Measurements from ENCODE around the gene ZNF48. TPM values are rescaled to one million over a fixed set of nuclear protein-coding genes. Genes with fewer than 3 reads are reported as not detected.

ZNF48 gene
- total and polyA plus RNA-seq, 10 donors = 2.7 to 10.4 (median 8.4) TPM

DNA sequence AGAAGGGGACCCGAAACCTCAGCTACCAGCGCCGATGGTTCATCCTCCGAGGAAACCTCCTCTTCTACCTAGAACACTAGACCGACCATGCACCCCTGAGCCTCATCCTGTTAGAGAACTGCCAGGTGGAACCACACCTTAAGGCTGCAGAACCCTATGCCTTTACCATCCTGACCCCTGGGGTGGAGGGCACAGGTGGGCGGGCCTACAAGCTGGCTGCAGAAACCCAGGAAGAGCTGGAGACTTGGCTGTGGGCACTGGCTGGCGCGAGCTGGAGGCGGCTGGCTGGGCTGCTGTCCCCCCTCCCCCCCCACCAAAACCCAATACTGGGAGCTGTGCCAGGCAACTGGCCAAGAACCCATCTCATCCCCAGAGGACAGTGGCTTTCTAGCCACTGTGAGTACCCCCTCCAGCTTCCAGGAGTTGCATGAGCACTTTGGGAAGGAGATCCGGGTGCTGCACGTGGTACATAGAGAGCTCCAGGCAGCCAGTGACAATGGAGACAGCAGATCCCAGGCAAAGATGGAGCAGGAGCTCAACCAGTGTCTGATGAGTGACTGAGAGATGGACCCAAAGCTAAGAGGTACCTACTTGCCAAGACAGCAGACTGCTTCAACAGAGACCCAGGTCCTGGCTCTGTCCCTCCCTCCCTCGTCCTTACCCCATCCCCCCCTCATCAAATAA is 38.7 kb upstream of the ZNF48 start:
- peak in 1 of 3 donors; percentile 6 for TF ChIP-seq POLR2AphosphoS5 (IDR thresholded peaks at IDR 0.05)
- TF ChIP-seq POLR2A (IDR thresholded peaks at IDR 0.05) = no peak
- H3K27ac ChIP-seq = peak overlapping the region; percentile 85 to 98 (median 94)
- H3K4me1 ChIP-seq = peaks cover 19 to 62% (median 45%) of the 10 kb centered on the region in 6 donors
- H3K36me3 ChIP-seq = peaks cover 0 to 77% (median 63%) of the 10 kb centered on the region in 6 donors
- H3K27me3 ChIP-seq (replicated peaks in 1 of 7) = no peaks in the 10 kb centered on the region
- peak; percentile 79 for DNase-seq
- H3K9me3 ChIP-seq = no peaks in the 10 kb centered on the region
- intact Hi-C loops (cut with DNase I; ENCODE audit: low total_unique reads) = no loop called here
- 74 to 88% (median 77%) methylated on average over 11 to 12 of the region's 12 CpGs for WGBS, 5 donors
- H3K4me3 ChIP-seq = peak overlapping the region in 4 of 8 donors; percentile 85 to 98 (median 89)

DNA sequence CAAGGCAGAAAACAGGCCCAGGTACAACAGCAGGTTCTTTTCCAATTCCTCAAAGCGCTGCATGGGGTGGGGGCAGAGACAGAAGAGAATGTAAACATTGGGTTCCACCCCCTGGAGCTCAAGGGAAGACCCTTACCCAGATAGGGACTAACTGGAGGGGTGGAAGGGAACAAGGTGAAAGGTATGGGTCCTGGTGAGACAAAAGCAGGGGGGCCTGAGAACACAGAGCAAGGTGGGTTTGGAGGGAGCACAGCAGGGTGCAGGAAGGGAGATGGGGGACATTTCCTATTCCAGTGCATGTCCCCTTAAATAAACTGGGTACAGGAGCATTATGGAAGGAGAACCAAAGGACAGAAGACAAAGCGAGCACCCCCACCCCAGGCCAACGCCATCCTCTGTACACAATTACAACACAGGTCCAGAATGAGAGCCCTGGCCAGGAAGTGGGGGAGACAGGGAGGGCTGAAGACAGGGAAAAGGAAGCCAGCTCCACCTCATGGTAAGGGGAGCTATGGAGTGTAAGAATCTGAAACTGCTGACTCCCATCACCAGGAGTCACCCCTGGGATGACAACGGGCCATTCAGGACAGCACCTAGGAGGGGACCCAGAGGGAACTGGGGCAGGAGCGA is 38.0 kb upstream of the ZNF48 start:
- Histone ChIP-seq H3K36me3 (peaks cover 0 to 77% (median 58%) of the 10 kb centered on the region in 6 donors), H3K27ac (peak overlapping the region in 3 of 8 donors; percentile 93 to 98 (median 97)), H3K4me3 (no peak overlapping the region), H3K9me3 (no peaks in the 10 kb centered on the region), H3K4me1 (peaks cover 19 to 55% (median 41%) of the 10 kb centered on the region in 6 donors), H3K27me3 (replicated peaks in 1 of 7) (no peaks in the 10 kb centered on the region)
- WGBS, 5 donors = 73 to 82% (median 78%) methylated on average over 4 to 5 of the region's 5 CpGs
- TF ChIP-seq, protein P1, sequence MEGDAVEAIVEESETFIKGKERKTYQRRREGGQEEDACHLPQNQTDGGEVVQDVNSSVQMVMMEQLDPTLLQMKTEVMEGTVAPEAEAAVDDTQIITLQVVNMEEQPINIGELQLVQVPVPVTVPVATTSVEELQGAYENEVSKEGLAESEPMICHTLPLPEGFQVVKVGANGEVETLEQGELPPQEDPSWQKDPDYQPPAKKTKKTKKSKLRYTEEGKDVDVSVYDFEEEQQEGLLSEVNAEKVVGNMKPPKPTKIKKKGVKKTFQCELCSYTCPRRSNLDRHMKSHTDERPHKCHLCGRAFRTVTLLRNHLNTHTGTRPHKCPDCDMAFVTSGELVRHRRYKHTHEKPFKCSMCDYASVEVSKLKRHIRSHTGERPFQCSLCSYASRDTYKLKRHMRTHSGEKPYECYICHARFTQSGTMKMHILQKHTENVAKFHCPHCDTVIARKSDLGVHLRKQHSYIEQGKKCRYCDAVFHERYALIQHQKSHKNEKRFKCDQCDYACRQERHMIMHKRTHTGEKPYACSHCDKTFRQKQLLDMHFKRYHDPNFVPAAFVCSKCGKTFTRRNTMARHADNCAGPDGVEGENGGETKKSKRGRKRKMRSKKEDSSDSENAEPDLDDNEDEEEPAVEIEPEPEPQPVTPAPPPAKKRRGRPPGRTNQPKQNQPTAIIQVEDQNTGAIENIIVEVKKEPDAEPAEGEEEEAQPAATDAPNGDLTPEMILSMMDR (IDR thresholded peaks at IDR 0.05 in 8 of 11, conservative IDR thresholded peaks at IDR 0.05 in 3 of 11) = no peak
- TF ChIP-seq POLR2AphosphoS5 (IDR thresholded peaks at IDR 0.05) (no peak), POLR2A (IDR thresholded peaks at IDR 0.05) (no peak)
- peak; percentile 30 for DNase-seq
- intact Hi-C loops (cut with DNase I; ENCODE audit: low total_unique reads) = no loop called here

DNA sequence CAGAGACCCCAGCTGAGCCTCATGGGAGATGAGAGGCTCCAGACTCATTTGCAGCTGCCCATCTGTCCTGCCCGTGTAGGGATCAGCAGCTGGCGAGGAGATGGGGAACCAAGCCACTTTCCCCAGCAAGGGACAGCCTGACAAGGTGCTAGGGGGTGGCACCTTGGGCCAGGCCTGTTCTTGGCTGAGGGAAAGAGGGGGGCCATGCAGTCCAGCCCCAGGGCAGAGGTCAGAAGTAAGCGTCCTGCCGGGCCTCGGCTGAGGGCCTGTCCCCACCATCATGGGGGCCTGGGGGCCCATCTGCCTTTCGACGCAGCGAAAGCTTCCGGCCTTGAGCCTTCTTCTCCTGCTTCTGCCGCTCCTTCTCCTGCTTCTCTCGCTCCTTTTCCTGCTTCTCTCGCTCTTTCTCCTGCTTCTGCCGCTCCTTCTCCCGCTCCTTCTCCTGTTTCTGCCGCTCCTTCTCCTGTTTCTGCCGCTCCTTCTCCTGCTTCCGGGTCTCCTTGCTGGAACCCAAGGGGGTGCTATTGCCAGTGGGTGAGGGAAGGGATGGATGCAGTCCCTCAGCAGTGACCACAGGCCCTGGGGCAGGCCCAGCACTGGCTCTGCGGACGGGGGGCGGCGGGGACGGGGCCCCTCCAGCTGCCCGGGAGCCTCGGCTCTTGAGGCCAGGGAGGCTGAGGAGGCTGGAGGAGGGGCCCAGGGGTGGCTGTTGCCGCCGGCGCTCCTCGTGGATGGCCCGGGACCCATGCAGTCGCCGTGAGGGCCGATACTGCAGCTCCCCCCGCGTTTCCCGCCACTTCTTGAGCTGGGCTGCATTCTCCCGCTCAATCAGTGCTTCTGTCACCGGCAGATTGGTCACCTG is 37.3 kb upstream of the ZNF48 start:
- WGBS, 5 donors = 89 to 91% (median 89%) methylated on average over 29 to 37 of the region's 37 CpGs
- H3K27me3 ChIP-seq (replicated peaks in 1 of 7) = no peaks in the 10 kb centered on the region
- TF ChIP-seq POLR2AphosphoS5 (IDR thresholded peaks at IDR 0.05) = peak in 2 of 3 donors; percentile 37 to 44
- TF ChIP-seq, protein P1 (IDR thresholded peaks at IDR 0.05 in 8 of 11, conservative IDR thresholded peaks at IDR 0.05 in 3 of 11) = no peak
- intact Hi-C loops (cut with DNase I; ENCODE audit: low total_unique reads) = no loop called here
- peaks cover 0 to 77% (median 56%) of the 10 kb centered on the region in 6 donors for H3K36me3 ChIP-seq
- H3K27ac ChIP-seq = peak overlapping the region in 3 of 8 donors; percentile 93 to 98 (median 97)
- H3K4me1 ChIP-seq = peaks cover 19 to 48% (median 37%) of the 10 kb centered on the region in 6 donors
- H3K9me3 ChIP-seq = no peaks in the 10 kb centered on the region
- H3K4me3 ChIP-seq = no peak overlapping the region
- peak; percentile 72 for DNase-seq

DNA sequence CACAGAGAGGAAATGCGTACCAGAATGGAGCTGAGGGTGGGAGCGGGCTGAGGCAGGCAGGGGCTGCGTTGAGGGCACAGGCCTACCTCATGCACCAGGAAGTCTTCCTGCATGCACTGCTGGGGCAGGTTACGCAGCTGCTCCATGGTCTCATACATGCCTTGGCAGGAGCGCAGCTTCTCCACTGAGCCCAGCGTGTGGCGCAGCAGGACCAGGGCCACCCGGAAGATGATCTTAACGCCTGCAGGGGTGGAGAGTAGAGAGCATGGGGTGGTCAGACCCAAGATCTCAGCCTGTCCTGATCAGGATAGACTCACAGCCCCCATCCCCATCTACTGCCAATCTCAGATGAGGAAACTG is 36.7 kb upstream of the ZNF48 start:
- Histone ChIP-seq H3K27me3 (replicated peaks in 1 of 7) (no peaks in the 10 kb centered on the region), H3K4me3 (no peak overlapping the region), H3K9me3 (no peaks in the 10 kb centered on the region), H3K4me1 (peaks cover 18 to 41% (median 31%) of the 10 kb centered on the region in 6 donors), H3K36me3 (peaks cover 0 to 77% (median 55%) of the 10 kb centered on the region in 6 donors), H3K27ac (no peak overlapping the region)
- WGBS, 5 donors = 85 to 96% (median 92%) methylated on average over 9 of the region's 9 CpGs
- intact Hi-C loops (cut with DNase I; ENCODE audit: low total_unique reads) = no loop called here
- no peak for DNase-seq
- TF ChIP-seq, protein P1 (IDR thresholded peaks at IDR 0.05 in 8 of 11, conservative IDR thresholded peaks at IDR 0.05 in 3 of 11) = no peak
- TF ChIP-seq POLR2A (IDR thresholded peaks at IDR 0.05) (no peak), POLR2AphosphoS5 (IDR thresholded peaks at IDR 0.05) (peak in 1 of 3 donors; percentile 20)

Measured in spleen (tissue), 11 donors.